ENCODE results near the gene PTGDR. TPM values are rescaled to one million over a fixed set of nuclear protein-coding genes. Genes with fewer than 3 reads are reported as not detected.

The PTGDR gene
- not detected in 2 replicates for total RNA-seq (2014; rRNA removed; shearing (Covaris generic))

GRCh38 chr14:52267501-52268278 lies at the start of gene PTGDR:
Gene PTGDR (plus strand): TSS chr14:52267698. CDS start chr14:52267815, 117 bp downstream.
- Histone ChIP-seq H3K27me3 (ENCODE audit: control insufficient read depth, insufficient read depth, low read length) (peaks cover 52% of the 10 kb centered on the region), H3K4me3 (ENCODE audit: insufficient read depth, low read depth, low read length) (peak within 1 kb of the TSS; percentile 45), H3K36me3 (replicated peaks; ENCODE audit: control insufficient read depth, insufficient read depth, low read length) (no peaks in the 10 kb centered on the region)
- DNase-seq: peak; percentile 70

GRCh38 chr14:52219488-52220084 lies 47.9 kb upstream of the PTGDR start:
- Histone ChIP-seq H3K27me3 (ENCODE audit: control insufficient read depth, insufficient read depth, low read length) (no peaks in the 10 kb centered on the region), H3K4me3 (ENCODE audit: insufficient read depth, low read depth, low read length) (no peak overlapping the region), H3K36me3 (replicated peaks; ENCODE audit: control insufficient read depth, insufficient read depth, low read length) (no peaks in the 10 kb centered on the region)
- DNase-seq: no peak

GRCh38 chr14:52220924-52221811 lies 46.3 kb upstream of the PTGDR start:
- Histone ChIP-seq H3K27me3 (ENCODE audit: control insufficient read depth, insufficient read depth, low read length) (no peaks in the 10 kb centered on the region), H3K4me3 (ENCODE audit: insufficient read depth, low read depth, low read length) (no peak overlapping the region), H3K36me3 (replicated peaks; ENCODE audit: control insufficient read depth, insufficient read depth, low read length) (no peaks in the 10 kb centered on the region)
- DNase-seq: no peak

GRCh38 chr14:52222901-52223300 lies 44.6 kb upstream of the PTGDR start:
- H3K4me3 ChIP-seq (ENCODE audit: insufficient read depth, low read depth, low read length): no peak overlapping the region
- no peak for DNase-seq
- no peaks in the 10 kb centered on the region for H3K36me3 ChIP-seq (replicated peaks; ENCODE audit: control insufficient read depth, insufficient read depth, low read length)
- H3K27me3 ChIP-seq (ENCODE audit: control insufficient read depth, insufficient read depth, low read length): no peaks in the 10 kb centered on the region

- H3K4me3 ChIP-seq (ENCODE audit: insufficient read depth, low read depth, low read length): no peak overlapping the region
Observed at GRCh38 chr14:52227619-52228222, 39.8 kb upstream of the PTGDR start.

GRCh38 chr14:52233693-52234092 lies 33.8 kb upstream of the PTGDR start:
- DNase-seq: no peak
- no peaks in the 10 kb centered on the region for H3K27me3 ChIP-seq (ENCODE audit: control insufficient read depth, insufficient read depth, low read length)
- no peaks in the 10 kb centered on the region for H3K36me3 ChIP-seq (replicated peaks; ENCODE audit: control insufficient read depth, insufficient read depth, low read length)
- H3K4me3 ChIP-seq (ENCODE audit: insufficient read depth, low read depth, low read length): no peak overlapping the region

More at GRCh38 chr14:52227619-52228222, 39.8 kb upstream of the PTGDR start:
- H3K27me3 ChIP-seq (ENCODE audit: control insufficient read depth, insufficient read depth, low read length): no peaks in the 10 kb centered on the region
- H3K36me3 ChIP-seq (replicated peaks; ENCODE audit: control insufficient read depth, insufficient read depth, low read length): no peaks in the 10 kb centered on the region
- no peak for DNase-seq

- Histone ChIP-seq H3K27me3 (ENCODE audit: control insufficient read depth, insufficient read depth, low read length) (no peaks in the 10 kb centered on the region), H3K36me3 (replicated peaks; ENCODE audit: control insufficient read depth, insufficient read depth, low read length) (no peaks in the 10 kb centered on the region), H3K4me3 (ENCODE audit: insufficient read depth, low read depth, low read length) (no peak overlapping the region)
- no peak for DNase-seq
Observed at GRCh38 chr14:52235434-52235833, 32.1 kb upstream of the PTGDR start.

GRCh38 chr14:52235866-52236510 lies 31.5 kb upstream of the PTGDR start:
- Histone ChIP-seq H3K4me3 (ENCODE audit: insufficient read depth, low read depth, low read length) (no peak overlapping the region), H3K36me3 (replicated peaks; ENCODE audit: control insufficient read depth, insufficient read depth, low read length) (no peaks in the 10 kb centered on the region), H3K27me3 (ENCODE audit: control insufficient read depth, insufficient read depth, low read length) (no peaks in the 10 kb centered on the region)
- DNase-seq: no peak

GRCh38 chr14:52238682-52239081 lies 28.8 kb upstream of the PTGDR start:
- no peak overlapping the region for H3K4me3 ChIP-seq (ENCODE audit: insufficient read depth, low read depth, low read length)
- H3K27me3 ChIP-seq (ENCODE audit: control insufficient read depth, insufficient read depth, low read length): no peaks in the 10 kb centered on the region
- no peaks in the 10 kb centered on the region for H3K36me3 ChIP-seq (replicated peaks; ENCODE audit: control insufficient read depth, insufficient read depth, low read length)
- no peak for DNase-seq

- no peak for DNase-seq
- H3K27me3 ChIP-seq (ENCODE audit: control insufficient read depth, insufficient read depth, low read length): no peaks in the 10 kb centered on the region
- no peaks in the 10 kb centered on the region for H3K36me3 ChIP-seq (replicated peaks; ENCODE audit: control insufficient read depth, insufficient read depth, low read length)
- no peak overlapping the region for H3K4me3 ChIP-seq (ENCODE audit: insufficient read depth, low read depth, low read length)
Observed at GRCh38 chr14:52240623-52241022, 26.9 kb upstream of the PTGDR start.

- DNase-seq: no peak
- H3K4me3 ChIP-seq (ENCODE audit: insufficient read depth, low read depth, low read length): no peak overlapping the region
- no peaks in the 10 kb centered on the region for H3K36me3 ChIP-seq (replicated peaks; ENCODE audit: control insufficient read depth, insufficient read depth, low read length)
- no peaks in the 10 kb centered on the region for H3K27me3 ChIP-seq (ENCODE audit: control insufficient read depth, insufficient read depth, low read length)
Observed at GRCh38 chr14:52241087-52241793, 26.3 kb upstream of the PTGDR start.

GRCh38 chr14:52244328-52244727 lies 23.2 kb upstream of the PTGDR start:
- Histone ChIP-seq H3K4me3 (ENCODE audit: insufficient read depth, low read depth, low read length) (no peak overlapping the region), H3K27me3 (ENCODE audit: control insufficient read depth, insufficient read depth, low read length) (no peaks in the 10 kb centered on the region), H3K36me3 (replicated peaks; ENCODE audit: control insufficient read depth, insufficient read depth, low read length) (no peaks in the 10 kb centered on the region)
- DNase-seq: no peak

GRCh38 chr14:52244997-52245396 lies 22.5 kb upstream of the PTGDR start:
- no peak for DNase-seq
- no peaks in the 10 kb centered on the region for H3K27me3 ChIP-seq (ENCODE audit: control insufficient read depth, insufficient read depth, low read length)
- no peaks in the 10 kb centered on the region for H3K36me3 ChIP-seq (replicated peaks; ENCODE audit: control insufficient read depth, insufficient read depth, low read length)
- no peak overlapping the region for H3K4me3 ChIP-seq (ENCODE audit: insufficient read depth, low read depth, low read length)

All from H7 (cell line).